ENCODE measurements around the gene NXF1. TPM values are rescaled to one million over a fixed set of nuclear protein-coding genes. Genes with fewer than 3 reads are reported as not detected.

Gene NXF1
- total RNA-seq, 4 donors from 2014 or later: 38.2 to 134 (median 60.0) TPM

DNA sequence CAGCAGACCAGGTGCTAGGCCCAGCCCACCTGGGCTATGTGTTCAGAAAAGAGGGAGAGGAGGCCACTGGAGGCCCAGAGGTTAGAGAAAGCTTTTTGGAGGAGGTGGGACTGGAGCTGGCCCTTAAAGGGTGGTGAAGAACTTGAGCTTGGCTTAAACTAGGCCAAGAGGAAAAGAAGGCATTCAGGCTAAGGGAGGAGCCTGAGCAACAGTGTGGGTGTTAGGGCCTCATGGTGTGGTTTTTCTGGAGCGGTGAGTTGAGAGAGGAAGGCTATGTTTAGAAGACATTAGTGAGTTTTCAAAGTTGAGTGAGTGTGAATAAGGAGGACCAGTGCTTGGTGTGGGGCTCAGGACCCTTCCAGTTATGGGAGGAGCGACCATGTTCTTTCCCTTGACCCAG is 27.9 kb downstream of the NXF1 start:
- TF ChIP-seq POLR2A (IDR thresholded peaks at IDR 0.05) (no peak), POLR2AphosphoS5 (IDR thresholded peaks at IDR 0.05) (no peak), EP300 (IDR thresholded peaks at IDR 0.05; ENCODE audit: low read depth) (no peak)
- TF ChIP-seq, protein P1, sequence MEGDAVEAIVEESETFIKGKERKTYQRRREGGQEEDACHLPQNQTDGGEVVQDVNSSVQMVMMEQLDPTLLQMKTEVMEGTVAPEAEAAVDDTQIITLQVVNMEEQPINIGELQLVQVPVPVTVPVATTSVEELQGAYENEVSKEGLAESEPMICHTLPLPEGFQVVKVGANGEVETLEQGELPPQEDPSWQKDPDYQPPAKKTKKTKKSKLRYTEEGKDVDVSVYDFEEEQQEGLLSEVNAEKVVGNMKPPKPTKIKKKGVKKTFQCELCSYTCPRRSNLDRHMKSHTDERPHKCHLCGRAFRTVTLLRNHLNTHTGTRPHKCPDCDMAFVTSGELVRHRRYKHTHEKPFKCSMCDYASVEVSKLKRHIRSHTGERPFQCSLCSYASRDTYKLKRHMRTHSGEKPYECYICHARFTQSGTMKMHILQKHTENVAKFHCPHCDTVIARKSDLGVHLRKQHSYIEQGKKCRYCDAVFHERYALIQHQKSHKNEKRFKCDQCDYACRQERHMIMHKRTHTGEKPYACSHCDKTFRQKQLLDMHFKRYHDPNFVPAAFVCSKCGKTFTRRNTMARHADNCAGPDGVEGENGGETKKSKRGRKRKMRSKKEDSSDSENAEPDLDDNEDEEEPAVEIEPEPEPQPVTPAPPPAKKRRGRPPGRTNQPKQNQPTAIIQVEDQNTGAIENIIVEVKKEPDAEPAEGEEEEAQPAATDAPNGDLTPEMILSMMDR (IDR thresholded peaks at IDR 0.05): no peak
- no peak overlapping the region for H3K27ac ChIP-seq
- in situ Hi-C loops (cut with MboI; ENCODE audit: low pct_ligation_motif_present in 1 of 4, low pct_unique_long_range_greater_than_20kb in 1 of 4, low sequenced_read_pairs in 3 of 4) (no loop called here), intact Hi-C loops (cut with DNase I; ENCODE audit: low total_unique reads) (no loop called here)
- peaks cover 0 to 12% (median 4%) of the 10 kb centered on the region in 4 donors for H3K36me3 ChIP-seq
- no peaks in the 10 kb centered on the region for H3K27me3 ChIP-seq
- 86% methylated on average over 2 of the region's 2 CpGs; no CpG with 5 or more reads in 1 of the 2 donors for WGBS, 2 donors (ENCODE audit: low coverage in 1 of 2)
- no peaks in the 10 kb centered on the region for H3K9me3 ChIP-seq
- no peak for DNase-seq
- H3K4me1 ChIP-seq: peaks cover 0 to 3% (median 2%) of the 10 kb centered on the region in 4 donors
- H3K4me3 ChIP-seq: no peak overlapping the region

DNA sequence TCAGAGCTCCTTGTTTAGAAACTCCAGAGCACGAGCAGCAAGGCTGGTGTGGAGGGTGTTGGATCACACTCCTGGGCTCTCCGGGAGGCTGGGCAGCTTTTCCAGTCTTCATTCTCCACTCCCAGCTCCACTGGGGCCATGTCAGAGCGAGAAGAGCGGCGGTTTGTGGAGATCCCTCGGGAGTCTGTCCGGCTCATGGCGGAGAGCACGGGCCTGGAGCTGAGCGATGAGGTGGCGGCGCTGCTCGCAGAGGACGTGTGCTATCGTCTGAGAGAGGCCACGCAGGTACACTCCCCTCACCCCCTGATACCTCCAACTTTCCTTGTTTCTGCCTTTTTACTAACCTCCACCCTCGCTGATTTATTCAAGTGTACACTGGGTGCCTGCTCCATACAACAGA is 29.6 kb downstream of the NXF1 start:
- Histone ChIP-seq H3K9me3 (no peaks in the 10 kb centered on the region), H3K27me3 (no peaks in the 10 kb centered on the region), H3K4me3 (no peak overlapping the region), H3K36me3 (peaks cover 0 to 12% (median 4%) of the 10 kb centered on the region in 4 donors), H3K27ac (no peak overlapping the region), H3K4me1 (peaks cover 8 to 12% (median 10%) of the 10 kb centered on the region in 4 donors)
- in situ Hi-C loops (cut with MboI; ENCODE audit: low pct_ligation_motif_present in 1 of 4, low pct_unique_long_range_greater_than_20kb in 1 of 4, low sequenced_read_pairs in 3 of 4) (no loop called here), intact Hi-C loops (cut with DNase I; ENCODE audit: low total_unique reads) (no loop called here)
- no peak for DNase-seq
- TF ChIP-seq EP300 (IDR thresholded peaks at IDR 0.05; ENCODE audit: low read depth) (no peak), POLR2A (IDR thresholded peaks at IDR 0.05) (no peak), POLR2AphosphoS5 (IDR thresholded peaks at IDR 0.05) (no peak)
- TF ChIP-seq, protein P1 (IDR thresholded peaks at IDR 0.05): no peak
- WGBS, 2 donors (ENCODE audit: low coverage in 1 of 2): 91 to 100% methylated on average over 1 to 17 of the region's 17 CpGs

DNA sequence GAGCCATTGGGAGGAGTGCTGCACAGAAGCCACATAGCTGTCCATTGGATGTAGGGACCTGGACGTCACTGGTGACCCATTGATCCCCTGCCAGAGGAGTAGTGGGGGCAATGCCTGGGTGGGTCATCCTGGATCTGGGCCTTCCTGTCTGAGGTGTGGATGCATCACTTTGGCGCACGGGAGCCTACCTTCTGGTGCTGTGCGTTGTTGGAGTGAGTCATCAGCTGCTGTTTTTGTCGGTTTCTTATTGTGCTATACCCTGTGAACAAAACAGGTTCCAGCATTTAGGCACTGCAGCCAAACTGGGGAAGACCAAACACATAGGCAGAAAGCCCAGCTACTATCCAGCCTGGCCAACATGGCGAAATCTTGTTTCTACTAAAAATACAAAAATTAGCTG is 30.8 kb downstream of the NXF1 start:
- no peaks in the 10 kb centered on the region for H3K9me3 ChIP-seq
- no peak overlapping the region for H3K4me3 ChIP-seq
- H3K27me3 ChIP-seq: no peaks in the 10 kb centered on the region
- intact Hi-C loops (cut with DNase I; ENCODE audit: low total_unique reads) (no loop called here), in situ Hi-C loops (cut with MboI; ENCODE audit: low pct_ligation_motif_present in 1 of 4, low pct_unique_long_range_greater_than_20kb in 1 of 4, low sequenced_read_pairs in 3 of 4) (no loop called here)
- no peak for DNase-seq
- peaks cover 15 to 24% (median 20%) of the 10 kb centered on the region in 4 donors for H3K4me1 ChIP-seq
- no peak for TF ChIP-seq EP300 (IDR thresholded peaks at IDR 0.05; ENCODE audit: low read depth)
- TF ChIP-seq, protein P1 (IDR thresholded peaks at IDR 0.05): no peak
- no peak for TF ChIP-seq POLR2A (IDR thresholded peaks at IDR 0.05)
- TF ChIP-seq POLR2AphosphoS5 (IDR thresholded peaks at IDR 0.05): no peak
- H3K36me3 ChIP-seq: peaks cover 0 to 12% (median 2%) of the 10 kb centered on the region in 4 donors
- 88 to 100% methylated on average over 2 to 6 of the region's 6 CpGs for WGBS, 2 donors (ENCODE audit: low coverage in 1 of 2)
- H3K27ac ChIP-seq: no peak overlapping the region

DNA sequence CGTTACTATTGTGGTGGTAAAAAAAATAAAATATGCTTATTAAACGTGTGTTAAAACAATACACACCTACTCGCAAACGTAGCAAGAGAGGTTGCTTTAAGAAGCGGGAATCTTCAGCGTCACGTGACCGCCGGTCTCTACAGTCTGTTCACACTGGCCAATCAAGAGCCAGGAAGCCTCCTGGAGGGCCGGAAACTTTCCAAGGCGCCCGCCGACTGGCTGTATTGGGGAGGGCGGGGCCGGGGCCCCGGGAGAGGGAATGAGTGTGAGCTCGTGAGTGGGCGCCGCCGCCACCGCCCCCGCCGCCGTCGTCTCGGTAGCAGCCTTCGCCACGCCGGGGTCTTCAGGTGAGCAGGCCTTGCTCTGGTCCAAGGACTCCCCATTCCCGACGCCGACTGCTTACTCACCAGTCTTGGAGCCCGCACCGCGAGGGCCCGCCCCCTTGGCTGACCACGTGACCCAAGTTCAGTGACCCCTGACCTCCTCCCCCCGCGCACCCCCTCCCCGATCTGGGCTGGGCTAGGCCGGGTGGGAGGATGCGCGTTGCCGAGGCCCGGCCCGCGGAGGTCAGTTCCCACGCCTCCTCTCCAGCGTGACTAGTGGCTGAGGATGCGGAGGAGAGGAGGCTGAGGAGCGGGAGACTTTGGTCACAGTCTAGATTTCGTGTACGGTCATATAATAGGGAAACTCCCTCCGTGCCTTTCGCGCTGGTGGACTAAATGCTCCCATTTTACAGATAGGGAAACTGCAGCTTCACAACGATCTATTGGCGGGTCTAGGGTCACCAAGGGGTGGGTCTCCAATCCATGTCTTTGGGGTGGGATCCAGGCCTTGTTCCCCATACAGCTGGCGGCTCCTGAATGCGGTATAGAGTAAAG is 33.9 kb downstream of the NXF1 start, which contains the start of gene TAF6L:
Gene TAF6L (plus strand): TSS at position 253 of the 878 bp plus-strand sequence. CDS start 4,388 bp downstream, outside the sequence.
- peak; percentile 98 for DNase-seq
- Histone ChIP-seq H3K4me1 (peaks cover 15 to 24% (median 20%) of the 10 kb centered on the region in 4 donors), H3K27me3 (no peaks in the 10 kb centered on the region), H3K27ac (peak within 1 kb of the TSS; percentile 92 to 98 (median 94)), H3K4me3 (peak within 1 kb of the TSS; percentile 56 to 76 (median 61)), H3K36me3 (peaks cover 0 to 10% (median 5%) of the 10 kb centered on the region in 4 donors), H3K9me3 (no peaks in the 10 kb centered on the region)
- WGBS, 2 donors (ENCODE audit: low coverage in 1 of 2): 3% methylated on average over 56 of the region's 60 CpGs; no CpG with 5 or more reads in 1 of the 2 donors
- TF ChIP-seq POLR2AphosphoS5 (IDR thresholded peaks at IDR 0.05): peak; percentile 60 to 68 (median 66)
- TF ChIP-seq, protein P1 (IDR thresholded peaks at IDR 0.05): no peak
- no peak for TF ChIP-seq EP300 (IDR thresholded peaks at IDR 0.05; ENCODE audit: low read depth)
- TF ChIP-seq POLR2A (IDR thresholded peaks at IDR 0.05): peak; percentile 61
- in situ Hi-C loops (cut with MboI; ENCODE audit: low pct_ligation_motif_present in 1 of 4, low pct_unique_long_range_greater_than_20kb in 1 of 4, low sequenced_read_pairs in 3 of 4) (no loop called here), intact Hi-C loops (cut with DNase I; ENCODE audit: low total_unique reads) (no loop called here)
